Endothelial cell of umbilical vein (primary cell): ENCODE measurements around the gene BCS1L. TPM values are rescaled to one million over a fixed set of nuclear protein-coding genes. Genes with fewer than 3 reads are reported as not detected.

Experiments
- BruUV-seq: library from RNA; stranded (reverse); fragments of 400-500 nt; replicated peaks from 2 replicates; lab custom pipeline; 2021; lab: Mats Ljungman, UMichigan
- CTCF ChIA-PET: fragments of 300-600, 350-600 bp; sonication (Branson Sonifier 250); formaldehyde crosslinking; loops from one replicate; lab custom pipeline; 2021; ENCODE audit warnings: antibody characterized with exemption, inconsistent platforms; lab: Charles Lee
- POLR2A ChIA-PET: fragments of 300-600, 350-600 bp; sonication (Branson Sonifier 250); formaldehyde crosslinking; loops from one replicate; lab custom pipeline; 2021; ENCODE audit warnings: antibody characterized with exemption, inconsistent platforms; lab: Charles Lee
- DNase-seq: peaks from one replicate; pipeline ENCODE4 v3.0.0-alpha.2; 2011; ENCODE audit warnings: low read depth, low spot score
- FAIRE-seq: peaks from 2 replicates; lab custom pipeline; 2011; peaks lifted over from hg19 to GRCh38; lab: Jason Lieb, UNC
- H2AFZ ChIP-seq: 2 replicates; pipeline ENCODE4 v1.6.0; 2012; ENCODE audit warnings: low read depth, low read length, control low read depth, inconsistent platforms
- H3K27ac ChIP-seq: 2 replicates; pipeline ENCODE4 v1.5.1; 2011; ENCODE audit warnings: low read depth, mild to moderate bottlenecking, control low read depth, low read length, moderate library complexity; ENCODE audit not compliant: insufficient read depth
- H3K27me3 ChIP-seq, 2 experiments: 2 replicates each; pipeline versions ENCODE4 v1.6.0 to v1.6.1; 2011; ENCODE audit warnings: low read length in 2 of 2, mixed read lengths in 1 of 2; ENCODE audit not compliant: control insufficient read depth in 2 of 2, insufficient read depth in 2 of 2
- H3K36me3 ChIP-seq, 2 experiments: 2 replicates in 1 of 2; 3 replicates in 1 of 2; pipeline ENCODE4 v1.5.1; 2011; ENCODE audit warnings: low read length in 2 of 2, mild to moderate bottlenecking in 1 of 2, moderate library complexity in 1 of 2; ENCODE audit not compliant: control insufficient read depth in 2 of 2, insufficient read depth in 2 of 2; ENCODE audit errors: extremely low read depth in 1 of 2
- H3K4me1 ChIP-seq: 3 replicates; pipeline ENCODE4 v1.5.1; 2011; ENCODE audit warnings: mild to moderate bottlenecking, low read length; ENCODE audit not compliant: control insufficient read depth, insufficient read depth; ENCODE audit errors: extremely low read depth
- H3K4me2 ChIP-seq: 2 replicates; pipeline ENCODE4 v1.6.1; 2011; ENCODE audit warnings: low read length, control low read depth, mixed read lengths; ENCODE audit not compliant: insufficient read depth
- H3K4me3 ChIP-seq, 3 experiments: fragments of 200-600 bp in 1 of 3; sonication (generic), shearing (Covaris generic) in 1 of 3; replicated peaks in 1 of 3; 2 replicates each; pipeline ENCODE4 v1.5.1; 2011 to 2016; ENCODE audit warnings: control low read depth in 3 of 3, low read length in 3 of 3, mild to moderate bottlenecking in 2 of 3, inconsistent platforms in 1 of 3, low read depth in 1 of 3, moderate library complexity in 1 of 3; ENCODE audit not compliant: insufficient read depth in 1 of 3
- H3K79me2 ChIP-seq: 2 replicates; pipeline ENCODE4 v1.6.0; 2012; ENCODE audit warnings: low read length, inconsistent platforms; ENCODE audit not compliant: control insufficient read depth, insufficient read depth
- H3K9ac ChIP-seq: replicated peaks from 2 replicates; pipeline ENCODE3; 2011; ENCODE audit warnings: low read length, control low read depth; ENCODE audit not compliant: insufficient read depth; ENCODE audit errors: extremely low read depth
- H3K9me1 ChIP-seq: replicated peaks from 3 replicates; pipeline ENCODE4 v1.6.0; 2011; ENCODE audit warnings: mild to moderate bottlenecking, low read length; ENCODE audit not compliant: control insufficient read depth, insufficient read depth; ENCODE audit errors: extremely low read depth
- H3K9me3 ChIP-seq: replicated peaks from 2 replicates; pipeline ENCODE4 v1.5.1; 2012; ENCODE audit warnings: low read length, inconsistent platforms; ENCODE audit not compliant: control insufficient read depth, insufficient read depth
- H4K20me1 ChIP-seq: replicated peaks from 2 replicates; pipeline ENCODE3; 2011; ENCODE audit warnings: mild to moderate bottlenecking, low read length; ENCODE audit not compliant: control insufficient read depth, insufficient read depth; ENCODE audit errors: extremely low read depth
- EZH2 ChIP-seq: IDR thresholded peaks from 2 replicates; pipeline ENCODE4 v1.6.1; 2012; ENCODE audit warnings: borderline replicate concordance, low read depth, mild to moderate bottlenecking, moderate library complexity, low read length, inconsistent platforms; ENCODE audit not compliant: severe bottlenecking
- FOS ChIP-seq: IDR thresholded peaks from 2 replicates; pipeline ENCODE4 v1.6.1; 2011; ENCODE audit warnings: mild to moderate bottlenecking, low read length, moderate library complexity, borderline replicate concordance; ENCODE audit not compliant: insufficient read depth
- GATA2 ChIP-seq: IDR thresholded peaks from 2 replicates; pipeline ENCODE4 v1.7.0; 2011; ENCODE audit warnings: low read depth, mild to moderate bottlenecking, moderate library complexity, mixed read lengths, low read length; ENCODE audit not compliant: insufficient read length, insufficient read depth
- JUN ChIP-seq: IDR thresholded peaks from 2 replicates; pipeline ENCODE4 v1.6.1; 2011; ENCODE audit warnings: borderline replicate concordance, low read depth; ENCODE audit not compliant: insufficient read length, insufficient read depth
- MYC ChIP-seq: IDR thresholded peaks from one replicate; pipeline ENCODE4 v1.6.1; 2011; ENCODE audit warnings: mild to moderate bottlenecking, low read depth, low read length
- POLR2A ChIP-seq: IDR thresholded peaks from 2 replicates; pipeline ENCODE4 v1.6.1; 2012; ENCODE audit warnings: low read depth, mild to moderate bottlenecking, control low read depth, low read length
- POLR2AphosphoS5 ChIP-seq: IDR thresholded peaks from 2 replicates; pipeline ENCODE4 v1.6.1; 2012; ENCODE audit warnings: low read depth, mild to moderate bottlenecking, control low read depth, low read length, moderate library complexity; ENCODE audit not compliant: insufficient read depth
- dilution Hi-C: fragments of 300-500 bp; cut with MboI; formaldehyde crosslinking; loops from one replicate; pipeline ENCODE4 v1.15.0; 2019; ENCODE audit warnings: low sequenced_read_pairs; ENCODE audit not compliant: extremely low pct_ligation_motif_present
- intact Hi-C: fragments of 100-400 bp; cut with micrococcal nuclease; formaldehyde crosslinking; loops from one replicate; pipeline ENCODE4 v1.10.0; 2022
- polyA plus RNA-seq, 4 experiments: library from polyadenylated mRNA; depleted of rRNA in 3 of 4; stranded (reverse) in 3 of 4; unstranded in 1 of 4; fragments of >200 nt; gene quantifications; 2 replicates each; pipeline versions ENCODE4 v1.2.1 to v1.2.3, GENCODE V29; 2011 to 2012; ENCODE audit warnings: missing spikeins in 1 of 4
- total RNA-seq: library from RNA; stranded (reverse); gene quantifications from 2 replicates; pipeline ENCODE4 v1.2.3, GENCODE V29; 2021
- TF ChIP-seq, protein P1 (sequence below): IDR thresholded peaks from 2 replicates; pipeline ENCODE4 v1.6.1; 2011; ENCODE audit not compliant: insufficient read depth, insufficient read length
- TF ChIP-seq, protein P2 (sequence below), 2 donors: IDR thresholded peaks; 1 replicate in 1 of 2; 2 replicates in 1 of 2; pipeline ENCODE4 v1.5.1; 2011; ENCODE audit warnings: low read length in 2 of 2, mild to moderate bottlenecking in 2 of 2, moderate library complexity in 2 of 2, control low read depth in 1 of 2, inconsistent platforms in 1 of 2, low read depth in 1 of 2; ENCODE audit not compliant: insufficient read depth in 1 of 2; ENCODE audit errors: extremely low read depth in 1 of 2

BCS1L gene
- total and polyA plus RNA-seq, 2 donors (not counting 3 experiments of a cell fraction or from before 2014, with no cell fraction given): 57.4 to 70.3 TPM

DNA sequence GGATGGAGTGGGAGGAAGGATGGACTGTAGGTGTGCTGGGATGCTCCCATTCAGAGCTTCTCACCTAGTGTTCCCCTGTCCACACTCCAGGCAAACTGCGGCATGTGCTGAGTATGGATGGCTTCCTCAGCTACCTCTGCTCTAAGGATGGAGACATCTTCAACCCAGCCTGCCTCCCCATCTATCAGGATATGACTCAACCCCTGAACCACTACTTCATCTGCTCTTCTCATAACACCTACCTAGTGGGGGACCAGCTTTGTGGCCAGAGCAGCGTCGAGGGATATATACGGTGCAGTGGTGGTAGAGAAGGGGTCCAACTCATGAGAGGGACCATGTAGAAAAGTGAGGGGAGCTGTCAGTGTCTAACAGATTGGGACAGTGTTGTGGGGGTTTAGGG is 31.5 kb upstream of the BCS1L start:
- no peak overlapping the region for H3K4me2 ChIP-seq
- no peak for DNase-seq
- no peaks in the 10 kb centered on the region for H3K79me2 ChIP-seq
- H3K4me1 ChIP-seq: peaks cover 30% of the 10 kb centered on the region
- ChIA-PET CTCF (interaction anchor here (1.2 kb wide), 1 partner anchor 31 kb away, joined by 5 read pairs; the partner anchor contains the start of genes BCS1L and ZNF142), POLR2A (no interaction called here)
- dilution Hi-C loops (no loop called here), intact Hi-C loops (no loop called here)
- H3K9me3 ChIP-seq: no peaks in the 10 kb centered on the region
- no peaks in the 10 kb centered on the region for H3K36me3 ChIP-seq
- H3K9ac ChIP-seq: no peak overlapping the region
- TF ChIP-seq FOS (no peak), EZH2 (no peak), JUN (no peak)
- H4K20me1 ChIP-seq: no peaks in the 10 kb centered on the region
- H3K27ac ChIP-seq: no peak overlapping the region
- no peaks in the 10 kb centered on the region for H3K27me3 ChIP-seq
- H2AFZ ChIP-seq: no peak overlapping the region
- no peaks in the 10 kb centered on the region for H3K9me1 ChIP-seq
- H3K4me3 ChIP-seq: no peak overlapping the region
- no peak for FAIRE-seq
- BruUV-seq: no TSS peak

DNA sequence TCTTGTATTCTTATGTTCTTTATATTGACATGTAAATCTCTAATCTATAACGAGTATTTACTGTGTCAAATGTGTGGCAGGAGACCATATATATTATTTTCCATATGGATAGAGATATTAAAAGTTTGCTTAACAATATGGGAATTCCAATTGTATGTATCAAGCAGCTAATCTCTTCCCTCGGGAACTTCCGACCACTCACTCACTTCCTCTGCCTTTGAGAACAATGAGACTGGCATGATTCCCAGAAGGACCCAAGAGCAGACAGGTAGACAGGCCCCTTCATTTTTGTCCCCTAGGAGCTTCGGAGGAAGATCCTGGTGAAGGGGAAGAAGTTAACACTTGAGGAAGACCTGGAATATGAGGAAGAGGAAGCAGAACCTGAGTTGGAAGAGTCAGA is 27.6 kb upstream of the BCS1L start:
- H3K9me3 ChIP-seq: no peaks in the 10 kb centered on the region
- ChIA-PET POLR2A (interaction anchor here (0.6 to 0.8 kb wide), 2 partner anchors 8 to 24 kb away, joined by 3 to 5 read pairs; partner anchors contain the start of gene PLCD4), CTCF (interaction anchor here (1.0 to 2.0 kb wide), 7 partner anchors 9 to 45 kb away, joined by 3 to 7 read pairs (median 4); partner anchors contain the start of gene PLCD4)
- dilution Hi-C loops (no loop called here), intact Hi-C loops (loop anchor here (1.0 to 5.0 kb wide), 5 partner anchors 9 to 235 kb away; partner anchors contain the start of genes BCS1L, CNOT9, CTDSP1 and USP37)
- no peaks in the 10 kb centered on the region for H3K9me1 ChIP-seq
- peak; percentile 99 for FAIRE-seq
- H3K4me3 ChIP-seq: no peak overlapping the region
- H2AFZ ChIP-seq: no peak overlapping the region
- BruUV-seq: no TSS peak
- H3K4me1 ChIP-seq: peaks cover 20% of the 10 kb centered on the region
- no peaks in the 10 kb centered on the region for H3K79me2 ChIP-seq
- peak overlapping the region; percentile 57 for H3K4me2 ChIP-seq
- peaks cover under 1 to 19% of the 10 kb centered on the region in 2 experiments for H3K36me3 ChIP-seq
- TF ChIP-seq, protein P1, sequence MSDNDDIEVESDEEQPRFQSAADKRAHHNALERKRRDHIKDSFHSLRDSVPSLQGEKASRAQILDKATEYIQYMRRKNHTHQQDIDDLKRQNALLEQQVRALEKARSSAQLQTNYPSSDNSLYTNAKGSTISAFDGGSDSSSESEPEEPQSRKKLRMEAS: no peak
- TF ChIP-seq FOS (peak; percentile 92), MYC (no peak), POLR2AphosphoS5 (peak; percentile 76), EZH2 (no peak), POLR2A (peak; percentile 59), JUN (peak; percentile 97), GATA2 (peak; percentile 96)
- TF ChIP-seq, protein P2, sequence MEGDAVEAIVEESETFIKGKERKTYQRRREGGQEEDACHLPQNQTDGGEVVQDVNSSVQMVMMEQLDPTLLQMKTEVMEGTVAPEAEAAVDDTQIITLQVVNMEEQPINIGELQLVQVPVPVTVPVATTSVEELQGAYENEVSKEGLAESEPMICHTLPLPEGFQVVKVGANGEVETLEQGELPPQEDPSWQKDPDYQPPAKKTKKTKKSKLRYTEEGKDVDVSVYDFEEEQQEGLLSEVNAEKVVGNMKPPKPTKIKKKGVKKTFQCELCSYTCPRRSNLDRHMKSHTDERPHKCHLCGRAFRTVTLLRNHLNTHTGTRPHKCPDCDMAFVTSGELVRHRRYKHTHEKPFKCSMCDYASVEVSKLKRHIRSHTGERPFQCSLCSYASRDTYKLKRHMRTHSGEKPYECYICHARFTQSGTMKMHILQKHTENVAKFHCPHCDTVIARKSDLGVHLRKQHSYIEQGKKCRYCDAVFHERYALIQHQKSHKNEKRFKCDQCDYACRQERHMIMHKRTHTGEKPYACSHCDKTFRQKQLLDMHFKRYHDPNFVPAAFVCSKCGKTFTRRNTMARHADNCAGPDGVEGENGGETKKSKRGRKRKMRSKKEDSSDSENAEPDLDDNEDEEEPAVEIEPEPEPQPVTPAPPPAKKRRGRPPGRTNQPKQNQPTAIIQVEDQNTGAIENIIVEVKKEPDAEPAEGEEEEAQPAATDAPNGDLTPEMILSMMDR (IDR thresholded peaks at IDR 0.05; ENCODE audit: extremely low read depth in 1 of 2, insufficient read depth in 1 of 2, low read depth in 1 of 2, low read length in 2 of 2): no peak
- peak overlapping the region; percentile 78 for H3K27ac ChIP-seq
- H4K20me1 ChIP-seq: no peaks in the 10 kb centered on the region
- peak; percentile 95 for DNase-seq
- H3K9ac ChIP-seq: no peak overlapping the region
- H3K27me3 ChIP-seq: no peaks in the 10 kb centered on the region
